H9 (cell line): ENCODE data around the gene PSPN. TPM values are rescaled to one million over a fixed set of nuclear protein-coding genes. Genes with fewer than 3 reads are reported as not detected.

Experiments used
- DNase-seq: peaks from one replicate; pipeline ENCODE4 v3.0.0-alpha.2; 2017
- H2AFZ ChIP-seq: one replicate; pipeline ENCODE4 v1.6.1; 2013; ENCODE audit warnings: mild to moderate bottlenecking, low read length, control low read depth, moderate library complexity
- H2AK5ac ChIP-seq: 2 replicates; pipeline ENCODE4 v1.6.1; 2013; ENCODE audit warnings: low read length, control low read depth, mixed read lengths; ENCODE audit not compliant: insufficient read length
- H2BK120ac ChIP-seq: one replicate; pipeline ENCODE4 v1.6.1; 2013; ENCODE audit warnings: low read depth, mild to moderate bottlenecking, low read length, control low read depth, inconsistent platforms; ENCODE audit not compliant: poor library complexity, severe bottlenecking
- H2BK12ac ChIP-seq: 2 replicates; pipeline ENCODE4 v1.6.1; 2013; ENCODE audit warnings: low read length, control low read depth, mixed read lengths, low read depth; ENCODE audit not compliant: insufficient read length
- H2BK15ac ChIP-seq: 2 replicates; pipeline ENCODE4 v1.6.1; 2013; ENCODE audit warnings: low read depth, low read length, control low read depth
- H2BK20ac ChIP-seq: one replicate; pipeline ENCODE4 v1.6.1; 2013; ENCODE audit warnings: low read depth, mild to moderate bottlenecking, low read length, control low read depth, inconsistent platforms; ENCODE audit not compliant: poor library complexity, severe bottlenecking
- H2BK5ac ChIP-seq: 2 replicates; pipeline ENCODE4 v1.6.1; 2013; ENCODE audit warnings: low read length, control low read depth, mixed read lengths; ENCODE audit not compliant: insufficient read length
- H3K14ac ChIP-seq: 2 replicates; pipeline ENCODE4 v1.6.1; 2013; ENCODE audit warnings: low read length, control low read depth; ENCODE audit not compliant: insufficient read depth
- H3K18ac ChIP-seq: 2 replicates; pipeline ENCODE4 v1.6.1; 2013; ENCODE audit warnings: low read depth, mild to moderate bottlenecking, mixed read lengths, low read length, control low read depth; ENCODE audit not compliant: insufficient read length
- H3K23ac ChIP-seq: 2 replicates; pipeline ENCODE4 v1.6.1; 2013; ENCODE audit warnings: low read length, control low read depth, mixed read lengths, low read depth; ENCODE audit not compliant: insufficient read length
- H3K23me2 ChIP-seq: 2 replicates; pipeline ENCODE4 v1.6.1; 2013; ENCODE audit warnings: low read depth, mild to moderate bottlenecking, mixed read lengths, low read length, control low read depth; ENCODE audit not compliant: insufficient read length, poor library complexity, severe bottlenecking
- H3K27ac ChIP-seq: 2 replicates; pipeline ENCODE4 v1.5.1; 2013; ENCODE audit warnings: low read length, control low read depth, mixed read lengths, low read depth; ENCODE audit not compliant: insufficient read length
- H3K27me3 ChIP-seq: 2 replicates; pipeline ENCODE4 v1.6.1; 2013; ENCODE audit warnings: low read length, control low read depth, inconsistent platforms; ENCODE audit not compliant: insufficient read depth
- H3K4ac ChIP-seq: 2 replicates; pipeline ENCODE4 v1.6.1; 2013; ENCODE audit warnings: low read depth, mild to moderate bottlenecking, control low read depth, inconsistent platforms, low read length, moderate library complexity
- H3K4me1 ChIP-seq: 2 replicates; pipeline ENCODE4 v1.6.1; 2013; ENCODE audit warnings: low read length, control low read depth, inconsistent platforms; ENCODE audit not compliant: insufficient read depth
- H3K4me2 ChIP-seq: 2 replicates; pipeline ENCODE4 v1.6.1; 2013; ENCODE audit warnings: low read length, control low read depth, mixed read lengths; ENCODE audit not compliant: insufficient read length, insufficient read depth
- H3K56ac ChIP-seq: 2 replicates; pipeline ENCODE4 v1.6.1; 2013; ENCODE audit warnings: low read depth, mild to moderate bottlenecking, mixed read lengths, low read length, control low read depth; ENCODE audit not compliant: insufficient read length
- H3K79me1 ChIP-seq: 2 replicates; pipeline ENCODE4 v1.6.1; 2013; ENCODE audit warnings: low read depth, mild to moderate bottlenecking, moderate library complexity, low read length, control low read depth, inconsistent platforms; ENCODE audit not compliant: insufficient read depth, poor library complexity, severe bottlenecking
- H3K79me2 ChIP-seq: 2 replicates; pipeline ENCODE4 v1.6.1; 2013; ENCODE audit warnings: low read length, control low read depth, inconsistent platforms; ENCODE audit not compliant: insufficient read depth
- H3K9ac ChIP-seq: 2 replicates; pipeline ENCODE4 v1.6.1; 2013; ENCODE audit warnings: low read length, control low read depth, mixed read lengths; ENCODE audit not compliant: insufficient read length; ENCODE audit errors: extremely low read depth
- H3K9me3 ChIP-seq: one replicate; pipeline ENCODE4 v1.6.1; 2013; ENCODE audit warnings: low read depth, low read length, inconsistent platforms; ENCODE audit not compliant: control insufficient read depth
- H3T11ph ChIP-seq: one replicate; pipeline ENCODE4 v1.6.1; 2013; ENCODE audit warnings: mild to moderate bottlenecking, low read length, control low read depth, inconsistent platforms
- H4K20me1 ChIP-seq: one replicate; pipeline ENCODE4 v1.6.1; 2013; ENCODE audit not compliant: control insufficient read depth, insufficient read length, insufficient read depth
- H4K5ac ChIP-seq: 2 replicates; pipeline ENCODE4 v1.6.1; 2013; ENCODE audit warnings: low read depth, mild to moderate bottlenecking, mixed read lengths, low read length, control low read depth; ENCODE audit not compliant: insufficient read length
- H4K8ac ChIP-seq: replicated peaks from 2 replicates; pipeline ENCODE4 v1.6.1; 2013; ENCODE audit warnings: low read length, control low read depth, mixed read lengths, low read depth; ENCODE audit not compliant: insufficient read length
- H4K91ac ChIP-seq: 2 replicates; pipeline ENCODE4 v1.6.1; 2013; ENCODE audit warnings: low read depth, mild to moderate bottlenecking, moderate library complexity, mixed read lengths, low read length, control low read depth; ENCODE audit not compliant: insufficient read length
- H3K27ac Mint-ChIP-seq, 3 experiments: 2 replicates in 2 of 3; 3 replicates in 1 of 3; pipeline ENCODE4 v1.8.0; 2020 to 2021; ENCODE audit warnings: mixed read lengths in 3 of 3, mild to moderate bottlenecking in 1 of 3, moderate library complexity in 1 of 3
- H3K27me3 Mint-ChIP-seq: 2 replicates; pipeline ENCODE4 v1.8.0; 2021; ENCODE audit warnings: low read depth, mild to moderate bottlenecking, moderate library complexity, mixed read lengths
- H3K36me3 Mint-ChIP-seq, 3 experiments: 2 replicates in 2 of 3; 3 replicates in 1 of 3; pipeline ENCODE4 v1.8.0; 2020 to 2021; ENCODE audit warnings: low read depth in 3 of 3, mixed read lengths in 3 of 3; ENCODE audit not compliant: insufficient read depth in 1 of 3
- H3K4me1 Mint-ChIP-seq, 2 experiments: 2 replicates each; pipeline ENCODE4 v1.8.0; 2020; ENCODE audit warnings: mixed read lengths in 2 of 2
- H3K4me3 Mint-ChIP-seq, 2 experiments: 2 replicates in 1 of 2; 3 replicates in 1 of 2; pipeline ENCODE4 v1.8.0; 2020 to 2021; ENCODE audit warnings: mild to moderate bottlenecking in 2 of 2, mixed read lengths in 2 of 2, moderate library complexity in 1 of 2
- H3K9me3 Mint-ChIP-seq, 2 experiments: 2 replicates in 1 of 2; 3 replicates in 1 of 2; pipeline ENCODE4 v1.8.0; 2020; ENCODE audit warnings: mild to moderate bottlenecking in 2 of 2, mixed read lengths in 2 of 2, moderate library complexity in 1 of 2
- WGBS: extraction: QIAGEN DNeasy Blood & Tissue Kit; methylation state at CpG from one replicate; pipeline ENCODE4 v1.1.7; 2013; ENCODE audit warnings: missing lambda C conversion rate, low lambda C conversion rate, mixed read lengths; ENCODE audit not compliant: insufficient read length; ENCODE audit errors: extremely low coverage; 5-methylcytosine and 5-hydroxymethylcytosine counted together
- total RNA-seq: library from RNA; stranded (reverse); gene quantifications from 2 replicates; pipeline ENCODE4 v1.2.1, GENCODE V29; 2021
- TF ChIP-seq, protein P1 (sequence below): fragments of 200-600 bp; sonication (generic); conservative IDR thresholded peaks from 3 replicates; pipeline ENCODE4 v1.8.0; 2021; ENCODE audit warnings: antibody characterized with exemption, mild to moderate bottlenecking

Gene PSPN
- total RNA-seq, 1 experiment from 2014 or later: 2.1 TPM

GRCh38 chr19:6412061-6412446, 36.3 kb upstream of the PSPN start:
- H4K8ac ChIP-seq: no peak overlapping the region
- H4K20me1 ChIP-seq: no peaks in the 10 kb centered on the region
- H2BK5ac ChIP-seq: no peak overlapping the region
- peaks cover 1% of the 10 kb centered on the region for H3K79me1 ChIP-seq
- no peak overlapping the region for H3K14ac ChIP-seq
- no CpG with 5 or more reads among the region's 12 CpGs for WGBS
- Mint-ChIP-seq H3K9me3 (no peaks in the 10 kb centered on the region; a peak in 1 of 5 replicates), H3K27me3 (no peaks in the 10 kb centered on the region), H3K36me3 (peaks cover 16 to 39% (median 39%) of the 10 kb centered on the region in 3 experiments; a peak in 6 of 7 replicates), H3K4me1 (peaks cover 3 to 21% of the 10 kb centered on the region in 2 experiments), H3K27ac (peak overlapping the region in 2 of 3 experiments; percentile 34 to 62; a peak in 2 of 7 replicates), H3K4me3 (no peak overlapping the region)
- no peak overlapping the region for H4K5ac ChIP-seq
- TF ChIP-seq, protein P1, sequence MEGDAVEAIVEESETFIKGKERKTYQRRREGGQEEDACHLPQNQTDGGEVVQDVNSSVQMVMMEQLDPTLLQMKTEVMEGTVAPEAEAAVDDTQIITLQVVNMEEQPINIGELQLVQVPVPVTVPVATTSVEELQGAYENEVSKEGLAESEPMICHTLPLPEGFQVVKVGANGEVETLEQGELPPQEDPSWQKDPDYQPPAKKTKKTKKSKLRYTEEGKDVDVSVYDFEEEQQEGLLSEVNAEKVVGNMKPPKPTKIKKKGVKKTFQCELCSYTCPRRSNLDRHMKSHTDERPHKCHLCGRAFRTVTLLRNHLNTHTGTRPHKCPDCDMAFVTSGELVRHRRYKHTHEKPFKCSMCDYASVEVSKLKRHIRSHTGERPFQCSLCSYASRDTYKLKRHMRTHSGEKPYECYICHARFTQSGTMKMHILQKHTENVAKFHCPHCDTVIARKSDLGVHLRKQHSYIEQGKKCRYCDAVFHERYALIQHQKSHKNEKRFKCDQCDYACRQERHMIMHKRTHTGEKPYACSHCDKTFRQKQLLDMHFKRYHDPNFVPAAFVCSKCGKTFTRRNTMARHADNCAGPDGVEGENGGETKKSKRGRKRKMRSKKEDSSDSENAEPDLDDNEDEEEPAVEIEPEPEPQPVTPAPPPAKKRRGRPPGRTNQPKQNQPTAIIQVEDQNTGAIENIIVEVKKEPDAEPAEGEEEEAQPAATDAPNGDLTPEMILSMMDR: no peak
- H3K27me3 ChIP-seq: no peaks in the 10 kb centered on the region
- H2BK120ac ChIP-seq: no peak overlapping the region
- no peaks in the 10 kb centered on the region for H3K4me1 ChIP-seq
- no peak overlapping the region for H3K56ac ChIP-seq
- no peak overlapping the region for H3K18ac ChIP-seq
- H2AK5ac ChIP-seq: no peak overlapping the region
- DNase-seq: no peak
- no peaks in the 10 kb centered on the region for H3K79me2 ChIP-seq
- no peak overlapping the region for H3K27ac ChIP-seq
- H3K9ac ChIP-seq: no peak overlapping the region
- no peak overlapping the region for H2BK12ac ChIP-seq
- no peak overlapping the region for H3K23ac ChIP-seq
- no peak overlapping the region for H2BK20ac ChIP-seq
- no peak overlapping the region for H2AFZ ChIP-seq
- H3K23me2 ChIP-seq: no peaks in the 10 kb centered on the region
- no peak overlapping the region for H3K4ac ChIP-seq
- no peak overlapping the region for H4K91ac ChIP-seq
- H2BK15ac ChIP-seq: no peak overlapping the region
- H3K9me3 ChIP-seq: no peaks in the 10 kb centered on the region
- H3K4me2 ChIP-seq: no peak overlapping the region
- no peak overlapping the region for H3T11ph ChIP-seq
